Ascending aorta (tissue), 2 donors: ENCODE results near the gene DENND5A. TPM values are rescaled to one million over a fixed set of nuclear protein-coding genes. Genes with fewer than 3 reads are reported as not detected.

Experiments
- DNase-seq, 2 donors: peaks; one replicate each; pipeline ENCODE4 v3.0.0-alpha.2; 2019; ENCODE audit warnings: low spot score in 2 of 2
- H3K27ac ChIP-seq, 2 donors: fragments of 200-600 bp; sonication (generic); one replicate each; pipeline ENCODE4 v1.5.1; 2016 to 2017; ENCODE audit warnings: mild to moderate bottlenecking in 1 of 2
- H3K27me3 ChIP-seq: fragments of 200-600 bp; sonication (generic); one replicate; pipeline ENCODE4 v1.5.1; 2017
- H3K36me3 ChIP-seq, 2 donors: fragments of 200-600 bp; sonication (generic); one replicate each; pipeline ENCODE4 v1.5.1; 2016
- H3K4me1 ChIP-seq, 2 donors: fragments of 200-600 bp; sonication (generic); one replicate each; pipeline ENCODE4 v1.5.1; 2016 to 2017; ENCODE audit warnings: mild to moderate bottlenecking in 1 of 2
- H3K4me3 ChIP-seq, 2 donors: fragments of 200-600 bp; sonication (generic); one replicate each; pipeline ENCODE4 v1.5.1; 2016 to 2017; ENCODE audit warnings: mild to moderate bottlenecking in 1 of 2
- H3K9me3 ChIP-seq, 2 donors: fragments of 200-600 bp; sonication (generic); one replicate each; pipeline ENCODE4 v1.5.1; 2016
- CTCF ChIP-seq, 3 experiments: fragments of 200-600 bp in 2 of 3; fragments of 450-650 bp in 1 of 3; sonication (generic) in 2 of 3; IDR thresholded peaks; one replicate each; pipeline ENCODE4 v1.5.1; 2016 to 2019; ENCODE audit warnings: antibody characterized with exemption in 3 of 3, mild to moderate bottlenecking in 1 of 3, moderate library complexity in 1 of 3
- intact Hi-C: fragments of 100-400 bp; cut with DNase I; formaldehyde crosslinking; loops from one replicate; pipeline ENCODE4 v1.15.1; 2023
- total RNA-seq: library from RNA; depleted of rRNA; stranded (reverse); fragments of >200 nt; gene quantifications from one replicate; pipeline ENCODE4 v1.1.0, GENCODE V29; 2016

DENND5A gene
- total RNA-seq, 1 donor from 2014 or later: 111 TPM

- peaks cover 83 to 93% of the 10 kb centered on the region in 2 donors for H3K36me3 ChIP-seq
- no peak overlapping the region for H3K4me3 ChIP-seq
- intact Hi-C loops: no loop called here
- H3K4me1 ChIP-seq: no peaks in the 10 kb centered on the region
- H3K27me3 ChIP-seq: no peaks in the 10 kb centered on the region
- no peak for DNase-seq
- no peak for TF ChIP-seq CTCF (IDR thresholded peaks at IDR 0.05)
- no peaks in the 10 kb centered on the region for H3K9me3 ChIP-seq
- H3K27ac ChIP-seq: no peak overlapping the region
These were observed 118.7 kb downstream of the DENND5A start for GRCh38 chr11:9146477-9146876.

- H3K4me1 ChIP-seq: no peaks in the 10 kb centered on the region
- no peak overlapping the region for H3K27ac ChIP-seq
- no peak for TF ChIP-seq CTCF (IDR thresholded peaks at IDR 0.05)
- DNase-seq: no peak
- H3K27me3 ChIP-seq: no peaks in the 10 kb centered on the region
- intact Hi-C loops: no loop called here
- no peaks in the 10 kb centered on the region for H3K9me3 ChIP-seq
- peaks cover 90 to 95% of the 10 kb centered on the region in 2 donors for H3K36me3 ChIP-seq
- H3K4me3 ChIP-seq: no peak overlapping the region
These were observed 119.9 kb downstream of the DENND5A start for GRCh38 chr11:9145283-9145682.

- peaks cover 86 to 93% of the 10 kb centered on the region in 2 donors for H3K36me3 ChIP-seq
- H3K4me1 ChIP-seq: peaks cover 0 to under 1% of the 10 kb centered on the region in 2 donors
- no peak for TF ChIP-seq CTCF (IDR thresholded peaks at IDR 0.05)
- H3K27me3 ChIP-seq: no peaks in the 10 kb centered on the region
- H3K4me3 ChIP-seq: no peak overlapping the region
- DNase-seq: no peak
- intact Hi-C loops: no loop called here
- H3K9me3 ChIP-seq: no peaks in the 10 kb centered on the region
- H3K27ac ChIP-seq: no peak overlapping the region
These were observed 120.3 kb downstream of the DENND5A start for GRCh38 chr11:9144828-9145227.

- peaks cover 77 to 83% of the 10 kb centered on the region in 2 donors for H3K36me3 ChIP-seq
These were observed 121.4 kb downstream of the DENND5A start for GRCh38 chr11:9143721-9144120.

GRCh38 chr11:9142732-9143131 lies 122.4 kb downstream of the DENND5A start:
- Histone ChIP-seq H3K27ac (no peak overlapping the region), H3K27me3 (no peaks in the 10 kb centered on the region), H3K4me1 (peaks cover 7 to 15% of the 10 kb centered on the region in 2 donors), H3K9me3 (no peaks in the 10 kb centered on the region), H3K36me3 (peaks cover 68 to 74% of the 10 kb centered on the region in 2 donors), H3K4me3 (no peak overlapping the region)
- no peak for DNase-seq
- intact Hi-C loops: no loop called here
- TF ChIP-seq CTCF (IDR thresholded peaks at IDR 0.05): no peak

More at GRCh38 chr11:9143721-9144120, 121.4 kb downstream of the DENND5A start:
- H3K27me3 ChIP-seq: no peaks in the 10 kb centered on the region
- H3K9me3 ChIP-seq: no peaks in the 10 kb centered on the region
- peaks cover 7 to 8% of the 10 kb centered on the region in 2 donors for H3K4me1 ChIP-seq
- no peak for TF ChIP-seq CTCF (IDR thresholded peaks at IDR 0.05)
- H3K4me3 ChIP-seq: no peak overlapping the region
- H3K27ac ChIP-seq: no peak overlapping the region
- no peak for DNase-seq
- intact Hi-C loops: no loop called here

GRCh38 chr11:9141186-9141585 lies 124.0 kb downstream of the DENND5A start:
- no peak for TF ChIP-seq CTCF (IDR thresholded peaks at IDR 0.05)
- H3K9me3 ChIP-seq: no peaks in the 10 kb centered on the region
- no peaks in the 10 kb centered on the region for H3K27me3 ChIP-seq
- H3K27ac ChIP-seq: no peak overlapping the region
- peaks cover 54 to 59% of the 10 kb centered on the region in 2 donors for H3K36me3 ChIP-seq
- intact Hi-C loops: no loop called here
- H3K4me3 ChIP-seq: no peak overlapping the region
- peaks cover 7 to 19% of the 10 kb centered on the region in 2 donors for H3K4me1 ChIP-seq
- DNase-seq: no peak
